Posterior vena cava (tissue), 2 donors: ENCODE data around the gene COL27A1. TPM values are rescaled to one million over a fixed set of nuclear protein-coding genes. Genes with fewer than 3 reads are reported as not detected.
A peak's percentile ranks its signal among the peaks of the same experiment; 100 is the strongest.

Source experiments
- DNase-seq: peaks from one replicate; pipeline ENCODE4 v3.0.0-alpha.2; 2020; ENCODE audit warnings: low spot score
- intact Hi-C, 2 donors: fragments of 100-400 bp; cut with DNase I; formaldehyde crosslinking; loops; one replicate each; pipeline versions ENCODE4 v1.14.1 to v1.14.2; 2022 to 2023
- total RNA-seq, 2 donors: library from RNA; stranded (reverse); fragmentation: NEBNext Ultra II Directional; extraction: Animal tissue kit (Norgen Biotek cat#: 25700); gene quantifications; one replicate each; pipeline ENCODE4 v1.2.1, GENCODE V29; 2021
- donor health status: DM: yes; HTN: yes; CAD: no.
- donor health status: DM: yes; HTN: yes; CAD: no.

The COL27A1 gene
- total RNA-seq, 2 donors from 2014 or later = 6.7 to 8.1 TPM

DNA sequence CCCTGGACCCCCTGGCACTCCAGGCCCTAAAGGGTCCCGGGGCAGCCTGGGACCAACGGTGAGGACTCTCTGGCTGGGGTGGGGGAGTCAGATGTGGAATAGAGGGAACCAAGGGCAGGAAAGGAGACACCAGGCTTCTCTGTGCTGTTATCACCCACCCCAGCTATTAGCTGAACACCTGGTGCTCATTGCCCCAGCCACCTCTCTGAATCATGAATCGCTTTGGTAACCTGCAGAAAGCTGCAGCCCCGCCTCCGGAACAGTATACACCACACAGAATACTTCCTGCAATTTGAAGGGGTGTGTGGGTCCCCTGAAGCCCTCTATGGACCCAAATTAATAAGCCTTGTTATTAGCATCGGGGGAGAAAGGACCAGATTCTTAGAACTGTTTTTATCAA lies 127.2 kb downstream of the COL27A1 start:
- intact Hi-C loops = no loop called here
- no peak for DNase-seq

DNA sequence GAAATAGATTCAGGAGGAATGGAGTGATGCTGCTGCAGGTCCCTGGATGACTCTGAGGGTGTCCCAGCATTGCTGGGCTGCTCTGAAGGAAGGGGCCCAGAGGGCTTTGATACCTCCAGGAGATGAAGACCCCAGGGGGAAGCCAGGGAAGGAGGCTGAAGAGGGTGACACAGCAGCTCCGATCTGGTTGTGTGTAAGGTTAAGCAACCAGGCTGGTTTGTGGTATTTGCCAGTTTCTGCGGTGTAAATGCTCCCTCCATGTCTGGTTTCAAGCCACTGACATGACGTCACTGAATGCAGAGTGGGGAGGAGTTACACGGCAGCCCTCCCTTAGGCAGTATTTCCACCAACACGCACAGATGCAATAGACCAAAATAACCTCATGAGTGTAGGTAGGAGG lies 127.6 kb downstream of the COL27A1 start:
- intact Hi-C loops = no loop called here
- peak; percentile 49 for DNase-seq

DNA sequence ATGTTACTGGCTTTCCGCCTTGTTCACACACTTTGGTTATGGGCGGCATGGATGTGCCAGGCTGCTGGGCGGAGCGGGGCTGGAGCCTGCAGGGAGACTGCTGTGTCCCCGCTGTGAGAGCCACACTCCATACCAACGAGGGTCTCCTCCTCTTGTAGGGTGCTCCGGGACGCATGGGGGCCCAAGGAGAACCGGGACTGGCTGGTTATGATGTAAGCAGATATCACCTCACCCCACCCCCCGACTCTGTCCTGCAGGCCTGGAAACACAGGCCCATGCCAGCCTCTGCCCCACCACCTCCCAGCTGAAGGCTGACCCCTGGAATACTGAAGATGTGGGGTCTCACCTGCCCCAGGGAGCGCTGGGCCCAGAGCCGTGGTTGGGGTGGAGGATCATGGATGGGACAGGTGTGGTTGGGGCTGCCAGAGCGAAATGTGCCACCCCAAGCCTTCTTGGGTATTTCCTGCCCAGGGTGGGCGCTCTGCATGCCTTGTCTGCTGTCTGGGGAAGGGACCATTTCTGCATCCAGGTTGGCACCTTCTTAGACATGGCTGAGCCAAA lies 128.3 kb downstream of the COL27A1 start:
- intact Hi-C loops = no loop called here
- DNase-seq = peak; percentile 73

DNA sequence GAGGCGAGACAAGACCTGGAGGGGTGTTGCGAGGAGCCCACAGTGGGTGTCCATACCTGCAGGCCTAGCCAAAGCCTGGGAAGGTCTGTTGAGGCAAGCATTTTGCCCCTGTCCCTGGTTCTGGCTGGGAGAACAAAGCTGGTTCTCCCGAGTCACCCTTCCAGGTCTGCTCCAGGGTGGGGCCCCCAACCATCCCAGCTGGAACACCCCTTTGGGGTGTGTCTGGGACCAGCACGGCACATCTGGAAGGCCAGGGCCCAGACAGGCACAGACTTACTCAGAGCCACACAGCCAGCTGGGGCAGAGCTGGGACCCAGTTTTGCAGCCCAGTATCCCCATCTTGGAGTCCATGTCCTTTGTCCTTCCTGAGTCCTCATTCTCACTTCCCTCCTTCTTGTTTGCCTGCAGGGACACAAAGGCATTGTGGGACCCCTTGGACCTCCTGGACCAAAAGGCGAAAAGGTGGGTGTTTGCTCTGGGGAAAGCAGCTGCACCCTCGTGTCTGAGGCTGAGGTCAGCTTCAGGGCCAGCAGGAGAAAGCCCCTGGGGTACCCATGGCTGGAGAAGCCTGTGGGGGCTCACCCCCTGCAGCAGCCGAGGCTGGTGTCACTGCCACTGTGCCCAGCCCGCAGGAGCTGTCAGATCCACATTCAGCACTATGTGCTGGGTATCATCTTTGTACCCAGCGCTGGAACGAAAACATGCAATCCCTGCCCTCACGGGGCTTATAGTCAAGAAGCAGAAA lies 129.2 kb downstream of the COL27A1 start:
- DNase-seq = peak; percentile 67
- intact Hi-C loops = loop anchor here (5.0 kb wide), 3 partner anchors 122 to 202 kb away; partner anchors contain the start of gene COL27A1 (in 1 of the 2)

GRCh38 chr9:114285166-114285867 lies 130.0 kb downstream of the COL27A1 start:
- peak; percentile 86 for DNase-seq
- intact Hi-C loops = loop anchor here (5.0 kb wide), 3 partner anchors 123 to 203 kb away; partner anchors contain the start of gene COL27A1 (in 1 of the 2)

- intact Hi-C loops = loop anchor here (5.0 kb wide), 3 partner anchors 124 to 204 kb away; partner anchors contain the start of gene COL27A1 (in 1 of the 2)
- peak; percentile 24 for DNase-seq
Measured at GRCh38 chr9:114286146-114286679, 130.9 kb downstream of the COL27A1 start.

- intact Hi-C loops = loop anchor here (5.0 kb wide), 3 partner anchors 125 to 205 kb away; partner anchors contain the start of gene COL27A1 (in 1 of the 2)
- DNase-seq = peak; percentile 74
Measured at GRCh38 chr9:114287001-114287762, 131.8 kb downstream of the COL27A1 start.

GRCh38 chr9:114287763-114288192 lies 132.4 kb downstream of the COL27A1 start:
- peak; percentile 49 for DNase-seq
- intact Hi-C loops = loop anchor here (5.0 kb wide), 3 partner anchors 125 to 205 kb away; partner anchors contain the start of gene COL27A1 (in 1 of the 2)

GRCh38 chr9:114288193-114289091 lies 133.1 kb downstream of the COL27A1 start:
- intact Hi-C loops = loop anchor here (5.0 kb wide), 3 partner anchors 126 to 206 kb away; partner anchors contain the start of gene COL27A1 (in 1 of the 2)
- DNase-seq = peak; percentile 74

GRCh38 chr9:114289106-114289505 lies 133.8 kb downstream of the COL27A1 start:
- peak; percentile 66 for DNase-seq
- intact Hi-C loops = loop anchor here (5.0 kb wide), 3 partner anchors 127 to 207 kb away; partner anchors contain the start of gene COL27A1 (in 1 of the 2)

GRCh38 chr9:114289571-114290481 lies 134.5 kb downstream of the COL27A1 start:
- DNase-seq = peak; percentile 46
- intact Hi-C loops = loop anchor here (5.0 kb wide), 4 partner anchors 128 to 208 kb away; partner anchors contain the start of gene COL27A1 (in 1 of the 2)

- intact Hi-C loops = loop anchor here in 1 of 2 donors (5.0 kb wide), 1 partner anchor 183 kb away; no protein-coding TSS in a partner anchor
- peak; percentile 62 for DNase-seq
Measured at GRCh38 chr9:114290561-114290986, 135.2 kb downstream of the COL27A1 start.

DNA sequence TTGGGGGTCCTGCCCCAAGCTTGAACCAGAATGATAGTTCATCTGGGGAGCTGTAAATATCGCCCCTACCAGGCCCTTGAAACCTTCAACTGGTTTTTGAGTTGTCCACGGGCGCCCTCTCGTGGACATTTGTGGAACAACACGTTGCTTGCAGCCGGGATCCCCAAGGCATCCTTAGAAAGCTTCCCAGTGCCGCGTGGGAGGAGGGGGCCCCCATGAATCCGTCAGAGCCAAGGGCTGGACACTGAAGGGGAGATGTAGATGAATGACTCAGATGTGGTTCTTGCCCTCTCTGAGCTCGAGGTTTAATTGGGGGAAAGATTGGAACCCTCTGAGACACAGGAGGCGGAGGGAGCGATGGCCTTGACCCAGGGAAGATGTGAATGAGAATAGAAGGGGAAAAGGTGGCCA lies 135.7 kb downstream of the COL27A1 start:
- intact Hi-C loops = loop anchor here in 1 of 2 donors (5.0 kb wide), 1 partner anchor 184 kb away; no protein-coding TSS in a partner anchor
- peak; percentile 90 for DNase-seq

DNA sequence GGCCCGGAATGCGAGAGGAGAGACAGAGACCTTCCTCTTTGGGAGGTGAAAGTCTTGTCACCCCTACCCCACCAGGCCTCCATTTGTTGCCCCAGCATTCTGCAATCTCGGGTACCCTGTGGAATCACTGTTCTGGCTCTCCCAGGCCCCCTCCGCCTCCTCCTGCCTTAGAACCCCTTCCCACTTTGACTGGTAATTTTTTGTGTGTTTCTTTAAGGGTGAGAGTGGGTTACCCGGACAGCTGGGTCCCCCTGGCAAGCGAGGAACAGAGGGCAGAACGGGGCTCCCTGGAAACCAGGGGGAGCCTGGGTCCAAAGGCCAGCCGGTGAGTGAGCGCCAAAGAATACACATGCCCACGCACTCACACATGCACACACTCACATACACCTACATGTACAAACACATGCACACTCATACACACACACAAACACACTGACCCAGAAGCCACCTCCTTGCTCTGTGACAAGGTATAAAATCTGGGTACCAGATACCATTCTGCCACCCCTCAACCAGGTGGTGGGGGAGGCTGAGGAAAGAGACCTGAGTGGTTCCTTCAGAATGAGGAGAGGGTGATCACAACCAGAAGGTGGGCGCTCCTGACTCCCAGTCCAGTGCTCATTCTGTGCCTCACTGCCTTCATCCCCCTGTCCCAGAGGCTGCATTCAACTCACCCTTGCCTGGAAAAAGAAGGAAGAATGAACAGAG lies 136.7 kb downstream of the COL27A1 start:
- peak; percentile 29 for DNase-seq
- intact Hi-C loops = loop anchor here in 1 of 2 donors (5.0 kb wide), 1 partner anchor 185 kb away; no protein-coding TSS in a partner anchor

DNA sequence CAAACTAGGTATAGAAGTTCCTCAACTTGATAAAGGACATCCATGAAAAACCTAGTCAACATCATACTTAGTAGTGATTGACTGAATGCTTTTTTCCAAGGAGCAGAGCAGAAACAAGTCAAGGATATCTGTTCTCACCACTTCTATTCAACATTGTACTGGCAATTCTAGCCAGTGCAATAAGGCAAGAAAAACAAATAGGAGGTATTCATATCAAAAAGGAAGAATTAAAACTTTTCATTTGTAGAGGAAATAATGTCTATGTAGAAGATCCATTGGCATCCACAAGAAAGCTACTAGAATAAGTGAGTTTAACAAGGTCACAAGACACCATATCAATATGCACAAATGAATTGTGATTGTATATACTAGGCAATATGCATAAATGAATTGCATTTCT lies 139.3 kb downstream of the COL27A1 start:
- intact Hi-C loops = loop anchor here in 1 of 2 donors (5.0 kb wide), 1 partner anchor 187 kb away; no protein-coding TSS in a partner anchor
- DNase-seq = no peak
